Right hindlimb (tissue), 1 donor: ENCODE measurements around the gene PMPCA.
"Not testable (repeated sequence)": the region's sequence is repeated elsewhere in the genome, so short reads cannot be mapped to it uniquely, and the experiment has no call there.

Experiments used
- DNase-seq: peaks from one replicate; pipeline ENCODE4 v3.0.0-alpha.2; 2018

Gene PMPCA

DNA sequence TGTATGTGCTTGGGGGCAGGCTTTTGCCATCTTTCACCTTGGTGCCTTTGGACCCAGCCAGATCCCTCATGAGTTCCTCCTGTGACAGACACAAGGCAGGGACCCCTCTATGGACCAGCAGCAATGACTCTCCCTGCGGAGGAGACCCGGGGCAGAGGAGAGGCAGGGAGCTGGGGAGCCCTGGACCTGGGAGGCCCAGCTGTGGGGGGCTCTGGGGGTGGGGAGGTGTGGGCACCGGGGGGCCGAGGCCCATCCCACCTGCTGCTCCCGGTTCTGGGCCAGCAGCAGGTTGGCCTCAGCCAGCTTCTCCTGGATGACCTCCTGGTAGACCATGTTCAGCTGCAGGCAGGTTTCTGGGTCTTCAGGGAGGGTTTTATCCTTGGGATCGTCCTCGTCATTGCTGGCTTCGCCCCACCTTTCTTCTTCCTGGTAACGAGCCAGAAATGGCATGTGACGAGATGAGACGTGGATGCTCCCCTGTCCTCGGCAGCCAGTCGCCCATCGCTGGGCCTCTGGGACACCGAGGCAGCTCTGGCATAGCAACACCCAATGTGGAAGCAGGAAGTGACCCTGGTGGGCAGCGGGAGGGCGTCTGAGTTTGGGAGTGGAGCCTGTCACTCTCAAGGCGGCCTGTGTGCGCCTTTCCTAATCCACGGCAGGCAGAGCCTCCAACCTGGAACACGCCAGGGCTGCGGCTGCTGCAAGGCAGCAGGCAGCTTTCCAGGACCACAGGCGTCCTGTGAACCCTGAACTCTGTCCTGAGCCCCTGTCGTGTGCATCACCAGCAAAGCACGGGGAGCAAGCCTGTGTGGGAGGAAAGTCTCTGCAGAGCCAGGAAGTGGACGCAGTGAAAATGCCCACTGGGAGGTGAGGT, 14.9 kb upstream of the PMPCA start:
- no peak for DNase-seq

DNA sequence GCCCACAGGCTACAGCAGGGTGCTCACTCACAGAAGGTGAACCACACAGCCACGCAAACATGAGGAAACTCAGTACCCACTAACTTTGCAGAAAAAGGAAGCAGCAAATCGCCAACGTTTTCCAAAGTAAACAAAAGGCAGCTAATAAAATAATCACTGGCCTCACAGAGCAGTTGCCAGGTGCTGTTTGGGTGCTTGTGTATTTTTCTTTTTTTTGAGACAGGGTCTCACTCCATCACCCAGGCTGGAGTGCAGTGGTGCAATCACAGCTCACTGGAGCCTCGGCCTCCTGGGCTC, 14.3 kb upstream of the PMPCA start:
- DNase-seq = no peak

DNA sequence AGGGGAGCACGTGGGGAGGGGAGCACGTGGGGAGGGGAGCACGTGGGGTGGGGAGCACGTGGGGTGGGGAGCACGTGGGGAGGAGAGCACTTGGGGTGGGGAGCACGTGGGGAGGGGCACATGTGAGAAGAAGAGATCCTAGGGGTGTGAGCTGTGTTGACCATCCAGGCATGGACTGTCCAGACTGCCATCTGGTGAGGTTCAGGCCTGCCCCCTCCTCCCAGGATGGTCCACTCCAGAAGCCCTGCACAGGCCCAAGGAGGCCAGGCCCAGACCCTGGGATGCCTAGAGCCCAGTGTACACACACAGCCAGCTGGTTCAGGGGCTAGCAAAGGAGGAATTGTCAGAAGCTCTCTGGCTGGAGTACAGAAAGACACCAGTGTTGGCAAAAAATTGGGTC, 12.8 kb upstream of the PMPCA start:
- no peak for DNase-seq

DNA sequence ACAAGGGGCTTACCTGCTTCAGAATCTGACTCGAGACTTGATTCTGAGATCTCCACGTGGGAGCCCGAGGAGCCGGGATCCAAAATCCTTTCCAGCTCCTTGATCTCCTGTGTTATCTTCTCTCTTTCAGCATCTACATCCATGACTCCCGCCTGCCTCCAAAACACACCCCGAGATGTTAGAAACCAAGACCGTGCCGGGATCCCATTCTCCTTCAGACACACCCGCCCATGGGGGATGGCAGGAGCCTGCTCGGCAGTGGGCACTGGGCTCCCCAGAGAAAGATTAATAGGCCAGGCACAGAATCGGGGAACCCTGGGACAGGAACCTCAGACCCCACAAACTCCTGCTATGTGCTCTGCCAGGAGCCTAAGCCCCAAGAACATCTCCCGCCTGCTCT, 12.2 kb upstream of the PMPCA start:
- no peak for DNase-seq

DNA sequence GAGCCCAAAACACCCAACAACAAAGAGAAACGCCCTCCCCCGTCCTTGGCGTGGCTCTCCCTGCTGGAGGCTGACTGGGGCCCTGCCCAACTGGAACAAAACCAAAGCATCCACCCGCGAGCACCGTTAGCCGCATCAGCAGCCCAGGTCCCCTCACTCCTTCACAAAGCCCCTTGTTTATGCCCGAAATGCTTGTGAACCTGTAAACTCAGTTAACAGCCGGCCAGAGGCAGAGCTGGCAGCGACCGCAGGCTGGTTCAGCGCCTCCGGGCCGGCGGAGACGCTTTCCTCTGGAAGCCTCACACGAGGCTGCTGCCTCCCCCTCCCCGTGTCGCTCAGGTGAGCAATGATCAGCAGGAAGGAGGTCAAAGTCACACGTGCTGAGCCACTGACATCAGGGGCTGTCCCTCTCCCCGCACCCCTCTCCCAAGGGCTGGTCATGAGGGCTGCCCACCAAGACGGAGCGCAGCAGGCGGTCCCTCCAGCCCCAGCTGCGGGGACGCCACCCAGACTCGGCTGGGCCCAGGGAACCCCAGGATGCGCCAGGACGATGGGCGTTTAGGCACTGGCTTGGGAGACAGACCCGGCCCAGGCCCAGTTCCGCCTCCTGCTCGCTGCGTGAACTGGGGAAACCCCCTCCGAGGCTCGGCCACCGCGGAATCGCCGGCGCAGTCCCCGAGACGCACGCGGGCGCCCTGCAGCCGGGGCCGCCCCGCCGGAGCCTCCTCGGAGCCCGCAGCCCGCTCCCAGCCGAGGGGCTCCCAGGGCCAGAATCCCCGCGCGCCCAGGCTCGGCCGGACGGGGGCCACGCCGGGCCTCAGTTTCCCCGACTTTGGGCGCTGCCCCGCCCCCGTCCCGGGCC, 11.1 kb upstream of the PMPCA start:
- no peak for DNase-seq

DNA sequence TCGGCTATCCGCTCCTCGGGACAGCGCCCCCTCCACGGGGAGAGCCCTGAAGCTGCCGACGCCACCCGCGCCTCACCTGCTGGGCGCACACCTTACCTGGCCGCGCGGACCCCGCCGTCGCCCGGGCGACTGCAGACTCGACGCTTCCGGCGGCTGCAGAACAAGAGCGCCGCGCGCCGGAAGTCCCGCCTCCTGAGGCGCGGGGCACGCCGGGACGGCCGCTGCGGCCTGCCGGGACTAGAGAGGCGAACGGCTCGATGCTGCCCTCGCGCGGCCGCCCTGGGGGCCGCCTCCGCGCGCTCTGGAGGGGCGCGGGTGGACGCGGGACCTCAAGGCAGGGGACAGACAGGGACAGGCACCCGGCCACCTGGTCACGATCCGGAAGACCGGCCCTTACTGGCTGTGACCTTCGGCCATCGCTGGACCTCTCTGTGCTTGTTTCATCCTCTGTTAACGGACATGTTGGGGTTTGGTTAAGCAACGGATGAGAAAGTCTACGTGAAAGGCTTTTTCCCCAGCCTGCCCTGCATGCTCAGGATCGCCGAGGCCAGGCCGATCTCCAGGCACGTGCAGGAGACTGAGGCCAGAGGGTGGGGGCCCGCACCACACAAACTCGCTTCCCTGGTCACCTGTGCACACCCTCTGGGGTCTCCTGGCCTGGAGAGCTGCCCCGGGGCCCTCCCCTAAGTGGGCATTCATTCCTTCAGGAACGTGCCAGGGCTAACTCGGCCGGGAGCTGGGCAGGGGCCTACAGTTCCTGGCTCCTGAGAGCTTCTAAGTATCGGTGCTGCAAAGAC, 10.2 kb upstream of the PMPCA start, which contains the start of gene SNAPC4:
SNAPC4 (minus strand) TSS at position 133 of the 797 bp plus-strand sequence. CDS start 1,742 bp downstream, outside the sequence.
- DNase-seq = peak; percentile 92

DNA sequence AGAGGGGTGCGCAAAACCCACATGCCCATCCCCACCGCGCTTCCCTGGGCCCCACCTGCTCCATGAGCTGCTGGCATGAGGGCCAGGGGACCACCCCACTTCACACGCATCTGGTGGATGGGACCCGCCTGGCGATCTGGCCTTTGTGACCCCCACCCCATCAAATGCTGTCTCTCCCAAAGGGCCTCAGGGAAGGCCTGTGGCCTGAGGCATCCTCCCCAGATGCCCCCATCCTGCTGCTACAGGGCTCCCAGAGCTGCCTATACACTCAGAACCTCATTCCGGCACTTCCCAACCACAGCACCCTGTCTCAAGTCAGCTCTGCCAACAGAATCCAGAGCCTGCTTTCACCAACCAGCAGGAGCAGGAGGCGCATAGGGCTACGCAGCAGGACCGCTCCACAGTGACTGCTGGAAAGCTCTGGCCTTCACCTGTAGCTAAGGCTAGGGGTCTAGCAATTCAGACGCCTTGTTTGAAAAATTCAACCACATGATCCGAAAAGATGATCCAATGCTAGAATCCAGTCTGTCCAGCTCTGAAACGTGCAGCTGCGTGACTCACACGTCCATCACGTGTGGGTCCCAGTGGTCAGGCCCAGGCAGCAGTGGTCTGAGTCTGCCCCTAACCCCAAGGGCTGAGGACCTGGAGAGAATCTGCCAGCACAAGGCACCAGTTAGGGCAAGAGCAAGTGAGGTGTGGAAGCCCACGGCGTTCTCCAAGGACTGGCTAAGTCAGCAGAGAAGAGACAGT, 9.1 kb upstream of the PMPCA start:
- no peak for DNase-seq

DNA sequence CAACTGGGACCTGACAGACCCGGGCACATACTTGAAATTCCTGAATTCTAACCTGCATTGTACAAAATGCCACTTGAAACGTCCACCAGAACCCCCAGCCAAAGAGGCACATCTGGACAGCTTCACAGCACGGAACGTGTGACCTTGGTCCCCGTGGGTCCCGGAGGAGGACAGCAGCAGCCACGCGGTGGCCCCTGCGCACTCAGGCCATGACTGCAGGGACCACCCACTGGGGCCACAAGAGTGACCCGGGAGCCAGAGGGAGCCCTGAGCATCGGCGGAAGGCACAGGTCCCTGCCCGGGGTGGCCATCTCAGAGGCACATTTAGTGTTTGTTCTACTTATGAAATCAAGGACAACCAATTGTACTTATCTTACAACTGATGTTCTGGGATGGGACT, 8.4 kb upstream of the PMPCA start:
- no peak for DNase-seq

DNA sequence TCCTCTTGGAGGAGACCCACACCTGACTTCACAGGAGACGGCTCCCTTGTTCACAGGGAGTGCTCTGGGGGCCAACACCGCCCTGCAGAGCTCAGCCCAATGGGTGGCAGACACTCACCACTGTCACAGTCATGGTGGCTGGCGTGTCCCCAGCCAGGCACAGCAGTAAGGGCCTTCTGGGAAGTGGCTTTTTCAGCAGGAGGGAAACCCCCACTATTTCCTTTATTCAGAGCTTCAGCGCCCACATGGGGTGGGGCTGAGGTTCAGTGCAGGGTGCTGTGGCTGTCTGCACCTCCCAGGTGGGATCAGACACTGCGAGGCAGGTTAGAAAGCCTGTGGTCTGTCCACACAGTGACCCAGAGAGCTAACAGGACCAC, 6.9 kb upstream of the PMPCA start:
- no peak for DNase-seq

DNA sequence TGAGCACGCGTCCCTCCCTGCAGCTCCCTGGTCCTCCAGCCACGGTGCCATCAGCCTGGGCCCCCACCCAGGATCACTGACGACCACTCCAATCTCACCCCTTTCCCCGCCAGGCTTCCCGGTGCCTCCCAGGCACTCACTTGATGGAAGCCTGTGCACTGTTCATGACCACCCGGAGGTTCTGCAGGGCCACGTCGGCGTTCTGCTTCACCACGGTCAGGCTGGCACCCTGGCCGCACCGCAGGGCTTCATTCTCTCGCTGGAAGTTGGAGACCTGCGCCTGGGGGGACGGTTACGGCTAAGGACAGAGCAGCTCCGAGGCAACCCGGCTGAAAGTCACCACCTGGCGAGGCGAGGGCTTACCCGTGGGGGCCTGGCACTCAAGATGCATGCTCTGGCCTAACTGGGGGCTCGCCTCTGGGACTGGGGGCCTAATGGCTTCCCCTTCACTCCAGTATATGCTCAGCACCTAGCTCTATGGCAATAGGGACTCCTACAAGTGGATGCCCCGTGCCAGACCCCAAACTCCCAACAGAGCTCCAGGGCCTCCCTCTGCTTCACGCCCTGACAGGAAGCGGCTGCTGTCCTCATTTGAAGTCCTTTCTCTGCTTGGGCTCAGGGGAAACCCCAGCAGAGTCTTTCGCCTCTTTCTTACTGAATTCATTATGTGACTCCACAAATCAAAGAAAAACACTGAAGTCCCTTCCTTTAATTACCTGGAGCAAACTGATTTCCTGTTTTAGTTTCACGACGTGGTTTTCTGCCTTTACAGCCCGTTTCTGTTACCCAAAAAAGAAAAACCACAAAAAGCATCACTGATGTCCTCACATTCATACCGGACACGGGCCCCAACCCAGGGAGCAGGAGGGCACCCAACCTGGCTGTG, 6.3 kb upstream of the PMPCA start:
- no peak for DNase-seq

DNA sequence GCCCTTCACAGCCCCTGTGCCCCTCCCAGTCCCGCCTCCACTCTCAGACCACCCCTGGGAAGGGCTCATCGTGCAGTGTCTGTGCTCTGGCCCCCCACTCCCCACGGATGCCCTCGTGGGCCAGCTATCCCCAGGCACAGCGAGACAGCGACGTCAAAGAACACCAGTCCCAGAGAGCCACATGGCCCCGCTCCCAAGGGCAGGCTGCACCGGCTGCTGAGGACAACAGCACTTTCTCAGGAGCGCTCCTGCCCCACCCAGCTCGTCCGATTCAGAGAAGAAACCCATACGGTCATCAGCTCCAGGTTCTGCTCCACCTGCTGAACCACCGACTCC, 5.7 kb upstream of the PMPCA start:
- DNase-seq = no peak

DNA sequence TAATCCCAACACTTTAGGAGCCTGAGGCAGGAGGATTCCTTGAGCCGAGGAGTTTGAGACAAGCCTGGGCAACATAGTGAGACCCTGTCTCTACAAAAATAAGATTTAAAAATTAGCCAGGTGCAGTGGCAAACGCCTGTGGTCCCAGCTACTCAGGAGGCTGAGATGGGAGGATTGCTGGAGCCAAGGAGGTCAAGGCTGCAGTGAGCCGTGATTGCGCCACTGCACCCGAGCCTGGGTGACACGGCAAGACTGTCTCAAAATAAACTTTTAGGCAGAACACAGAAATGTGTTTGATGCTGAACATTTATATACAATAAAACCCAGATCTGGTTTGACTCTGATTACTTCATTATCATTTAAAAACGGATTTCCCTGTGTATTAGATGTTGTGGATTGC, 5.0 kb upstream of the PMPCA start:
- no peak for DNase-seq

DNA sequence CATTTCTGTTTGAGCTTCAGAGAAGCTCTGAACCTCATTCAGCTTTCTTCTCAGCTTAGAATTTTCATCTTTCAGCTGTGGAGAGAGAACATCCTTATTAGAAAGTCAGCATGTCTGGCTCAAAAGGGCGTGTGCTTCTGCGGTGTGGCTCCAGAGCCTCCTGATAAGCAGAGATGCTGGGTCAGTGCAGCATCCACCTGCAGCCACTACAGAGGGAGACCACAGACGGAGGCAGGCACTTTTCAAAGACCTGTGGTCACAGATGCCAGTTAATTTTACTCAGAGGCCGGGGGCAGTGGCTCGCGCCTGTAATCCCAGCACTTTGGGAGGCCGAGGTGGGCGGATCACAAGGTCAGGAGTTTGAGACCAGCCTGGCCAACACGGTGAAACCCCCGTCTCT, 4.6 kb upstream of the PMPCA start:
- not testable (repeated sequence) for DNase-seq

DNA sequence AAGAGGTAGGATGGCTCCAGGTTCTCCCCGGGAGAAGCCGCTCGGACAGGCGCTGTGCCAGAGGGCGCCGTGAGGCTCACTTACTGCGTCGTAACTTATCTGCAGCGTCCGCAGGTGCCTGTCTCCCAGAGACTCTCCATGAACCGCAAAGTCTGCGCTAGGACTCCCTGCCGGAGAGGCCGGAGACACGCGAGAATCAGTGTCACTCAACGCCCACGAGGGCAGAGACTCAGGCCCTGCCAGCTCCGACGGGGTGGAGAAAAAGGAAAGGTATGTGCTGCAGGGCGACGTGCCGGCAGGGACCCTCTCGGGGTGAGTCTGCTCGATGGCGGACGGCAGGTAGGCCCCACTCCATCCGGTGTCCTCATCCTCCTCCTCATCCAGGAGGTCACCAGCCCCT, 3.4 kb upstream of the PMPCA start:
- DNase-seq = not testable (repeated sequence)

DNA sequence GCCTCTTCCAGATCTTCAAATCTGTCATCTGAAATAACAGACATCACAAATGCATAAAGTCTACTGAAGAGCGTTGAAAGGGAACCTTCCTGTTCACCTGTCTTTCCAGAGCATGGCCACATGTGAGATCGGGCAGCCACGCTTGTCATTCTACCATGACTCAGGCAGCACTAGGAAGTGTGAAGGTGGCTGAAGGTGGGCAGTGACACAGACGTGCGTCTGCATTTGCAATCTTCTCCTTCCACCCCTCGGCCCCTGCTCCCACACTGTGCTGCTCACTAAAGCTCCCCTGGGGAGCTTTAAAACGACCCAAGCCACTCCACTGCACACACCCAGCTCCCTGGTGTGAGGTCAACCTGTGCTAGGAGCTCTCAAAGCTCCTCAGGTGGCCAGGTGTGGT, 2.5 kb upstream of the PMPCA start:
- no peak for DNase-seq

DNA sequence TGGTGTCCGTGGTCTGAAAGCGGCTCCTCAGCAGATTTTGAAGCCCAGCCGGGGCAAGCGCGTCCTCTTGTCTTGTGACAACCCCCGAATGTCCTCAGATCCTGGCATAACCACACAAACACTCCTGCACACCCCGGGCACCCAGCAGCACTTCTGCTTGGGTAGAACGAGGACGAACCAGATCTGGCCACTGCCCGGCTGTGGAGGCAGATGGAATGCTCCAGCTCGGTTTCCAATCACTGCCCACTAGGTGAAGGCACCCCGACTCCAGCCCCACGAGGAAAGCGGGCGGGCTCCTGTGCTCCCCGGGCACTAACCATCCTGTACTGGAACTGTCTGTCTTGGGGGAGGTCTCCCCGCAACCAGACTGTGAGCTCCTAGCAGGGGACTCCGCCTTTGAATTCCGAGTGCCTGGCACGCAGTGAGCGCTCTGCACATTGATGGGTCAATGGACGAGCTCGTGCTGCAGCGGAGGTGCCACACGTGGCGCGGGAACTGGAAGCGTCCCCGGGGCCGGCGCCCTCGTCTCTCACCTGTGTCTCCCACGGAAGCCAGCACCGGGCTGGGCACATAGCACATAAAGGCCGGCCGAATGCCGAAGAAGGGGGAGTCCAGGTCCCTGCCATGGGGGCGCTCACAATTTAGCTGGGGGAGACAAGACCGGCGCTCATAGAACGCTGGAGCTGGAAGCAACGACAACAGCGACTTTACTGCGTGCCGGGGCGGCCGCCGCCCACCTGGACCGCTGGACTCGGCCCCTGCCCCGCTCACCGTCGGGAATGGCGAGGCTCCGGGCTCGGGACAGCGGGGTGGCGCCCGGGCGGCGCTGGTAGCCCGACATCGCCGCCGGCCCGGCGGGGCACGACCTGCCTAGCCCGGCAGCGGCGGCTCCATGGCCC, 652 bp upstream of the PMPCA start:
- no peak for DNase-seq

DNA sequence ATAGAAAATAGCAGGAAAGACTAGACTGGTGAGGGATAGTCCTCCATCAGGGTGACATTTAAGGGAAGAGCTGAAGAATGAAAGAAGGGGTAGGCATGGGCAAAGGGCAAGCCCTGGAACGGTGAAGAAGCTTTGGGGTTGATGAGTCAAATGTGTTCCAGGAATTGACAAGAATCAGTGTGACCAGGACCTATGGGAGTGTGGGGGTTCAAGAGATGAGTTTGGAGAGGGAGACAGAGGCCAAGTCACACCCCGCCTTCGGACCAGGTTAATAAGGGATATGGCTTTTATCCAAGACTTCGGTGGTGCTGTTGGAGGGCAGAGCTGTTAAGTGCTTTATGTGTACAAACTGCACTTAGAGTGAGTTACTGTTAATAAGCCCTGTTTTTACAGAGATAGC, 920 bp downstream of the PMPCA start:
- no peak for DNase-seq

DNA sequence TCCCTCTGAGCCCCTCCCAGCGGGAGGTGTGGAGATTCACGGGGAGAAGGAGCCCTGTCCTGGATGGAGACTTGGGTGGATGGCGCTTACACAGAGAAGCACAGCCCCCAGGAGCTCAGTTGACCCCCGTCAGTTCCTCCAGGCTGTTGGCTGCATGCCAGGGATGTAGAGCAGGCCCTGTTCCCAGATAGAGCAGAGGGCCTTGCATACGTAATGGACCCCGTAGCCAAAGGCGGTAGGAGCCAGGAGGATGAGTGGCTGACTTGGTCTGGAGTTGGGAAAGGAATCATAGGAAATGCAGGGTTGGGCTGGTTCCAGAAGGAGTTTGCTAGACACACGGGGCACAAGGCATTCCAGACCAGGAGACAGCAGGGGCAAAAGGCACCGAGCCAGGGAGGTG, 2.5 kb downstream of the PMPCA start:
- DNase-seq = no peak

DNA sequence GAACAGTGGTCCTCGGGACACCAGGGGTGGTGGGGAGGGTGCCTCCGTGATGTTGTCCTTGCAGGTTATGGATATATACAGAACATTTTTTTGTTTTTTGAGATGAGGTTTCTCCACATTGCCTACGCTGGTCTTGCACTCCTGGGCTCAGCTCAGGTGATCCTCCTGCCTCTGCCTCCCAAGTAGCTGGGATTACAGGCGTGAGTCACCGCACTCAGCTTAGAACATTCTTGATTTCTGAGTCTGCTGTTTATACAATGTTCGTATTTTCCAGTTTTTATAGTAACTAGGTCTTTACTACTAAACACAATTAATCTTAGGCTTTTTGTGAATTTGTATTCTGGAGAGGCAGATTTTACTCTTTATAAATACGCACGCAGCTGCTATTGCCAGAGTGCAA, 6.0 kb downstream of the PMPCA start:
- no peak for DNase-seq

DNA sequence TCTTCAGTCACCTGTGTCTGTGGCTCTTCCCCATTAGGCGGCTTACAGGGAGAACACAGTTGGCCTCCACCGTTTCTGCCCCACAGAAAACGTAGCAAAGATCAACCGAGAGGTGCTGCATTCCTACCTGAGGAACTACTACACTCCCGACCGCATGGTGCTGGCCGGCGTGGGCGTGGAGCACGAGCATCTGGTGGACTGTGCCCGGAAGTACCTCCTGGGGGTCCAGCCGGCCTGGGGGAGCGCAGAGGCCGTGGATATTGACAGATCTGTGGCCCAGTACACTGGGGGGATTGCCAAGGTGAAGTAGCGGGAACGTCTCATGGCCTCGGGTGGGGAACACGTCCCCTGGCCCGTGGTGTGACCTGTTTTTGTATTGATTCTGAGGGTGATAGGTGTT, 6.5 kb downstream of the PMPCA start:
- no peak for DNase-seq
